NOMO-1 treated with DMSO at 0.1 percent for 48 hours (cell line): ENCODE measurements around the gene EPHB1.
A peak's percentile ranks its signal among the peaks of the same experiment; 100 is the strongest.

Source experiments
- DNase-seq: peaks from one replicate; lab custom pipeline; 2025; ENCODE audit not compliant: unreplicated experiment; lab: John Stamatoyannopoulos, UW

The EPHB1 gene

DNA sequence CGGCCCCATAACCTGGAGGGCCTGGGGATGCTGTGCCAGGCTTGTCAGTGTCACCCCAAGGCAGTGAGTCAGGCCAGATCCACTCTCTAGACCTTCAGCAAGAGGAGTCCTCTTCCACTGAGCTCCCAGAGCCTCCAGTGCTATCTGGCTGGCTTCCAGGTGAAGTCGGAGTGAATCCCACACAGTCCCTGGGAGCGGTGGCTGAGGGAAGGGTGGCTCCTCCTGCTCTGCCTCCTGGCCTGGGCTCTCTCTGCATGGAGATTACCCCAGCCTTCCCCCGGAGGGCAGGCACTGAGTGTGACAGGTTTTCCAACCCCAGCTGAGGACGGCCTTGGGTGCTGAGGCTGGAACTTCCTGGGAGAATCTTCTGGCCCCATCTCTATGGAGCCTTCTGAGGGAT, 82.7 kb downstream of the EPHB1 start:
- DNase-seq: no peak

DNA sequence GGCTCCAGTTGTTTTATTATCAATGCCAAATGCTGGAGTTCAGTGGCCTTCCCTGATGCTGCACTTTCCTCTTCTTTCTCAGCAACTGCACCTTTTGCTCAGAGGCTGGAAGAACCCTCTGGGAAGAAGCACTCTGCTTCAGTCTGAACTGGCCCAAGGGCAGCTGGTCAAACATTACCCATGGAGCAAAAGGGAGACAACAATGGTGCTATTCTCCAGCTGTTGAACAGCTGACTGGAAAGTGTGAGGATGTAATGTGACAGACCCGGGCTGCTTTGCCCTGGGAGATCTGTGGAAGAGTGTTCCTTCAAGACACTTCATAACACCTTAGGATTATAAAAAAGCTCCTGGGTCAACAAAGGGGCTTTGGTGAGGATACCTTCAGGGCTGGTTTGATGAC, 84.9 kb downstream of the EPHB1 start:
- no peak for DNase-seq

DNA sequence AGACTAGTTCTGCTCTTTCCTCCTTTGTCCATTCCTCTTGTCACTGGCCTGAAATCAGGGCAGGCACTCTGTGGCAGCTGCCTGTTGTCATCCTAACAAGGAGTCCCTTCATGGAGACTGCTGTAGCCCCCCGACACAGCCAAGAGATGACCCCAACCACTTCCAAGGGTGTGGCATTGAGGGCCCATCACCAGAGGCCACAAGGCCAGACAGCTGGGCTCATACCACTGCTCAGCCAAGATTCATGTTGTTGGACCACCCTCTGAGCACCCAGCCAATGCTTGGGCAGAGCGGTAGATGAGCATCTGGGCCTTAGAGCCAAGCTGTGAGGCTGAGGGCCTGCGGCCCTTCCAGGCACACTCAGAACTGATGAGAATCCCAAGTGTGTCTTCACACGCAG, 85.4 kb downstream of the EPHB1 start:
- no peak for DNase-seq

DNA sequence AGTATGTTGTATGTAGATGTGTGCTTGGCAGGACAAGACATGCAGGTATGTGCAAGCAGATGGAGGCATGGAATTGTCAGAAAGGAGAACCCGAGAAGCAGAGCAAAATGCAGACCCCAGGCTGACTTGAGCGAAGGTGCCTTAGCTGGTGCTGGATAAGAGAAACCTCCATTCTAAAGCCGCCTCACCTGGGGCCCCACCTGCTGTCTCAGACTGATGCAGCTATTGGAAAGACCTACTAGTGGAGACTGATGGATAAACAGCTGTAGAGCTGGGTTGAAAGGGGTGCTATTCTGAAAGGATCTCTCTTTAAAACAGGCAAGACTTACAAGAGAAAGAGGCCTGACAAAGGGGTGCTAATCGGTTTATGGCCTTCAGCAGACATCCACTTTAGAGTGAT, 86.2 kb downstream of the EPHB1 start:
- DNase-seq: no peak

DNA sequence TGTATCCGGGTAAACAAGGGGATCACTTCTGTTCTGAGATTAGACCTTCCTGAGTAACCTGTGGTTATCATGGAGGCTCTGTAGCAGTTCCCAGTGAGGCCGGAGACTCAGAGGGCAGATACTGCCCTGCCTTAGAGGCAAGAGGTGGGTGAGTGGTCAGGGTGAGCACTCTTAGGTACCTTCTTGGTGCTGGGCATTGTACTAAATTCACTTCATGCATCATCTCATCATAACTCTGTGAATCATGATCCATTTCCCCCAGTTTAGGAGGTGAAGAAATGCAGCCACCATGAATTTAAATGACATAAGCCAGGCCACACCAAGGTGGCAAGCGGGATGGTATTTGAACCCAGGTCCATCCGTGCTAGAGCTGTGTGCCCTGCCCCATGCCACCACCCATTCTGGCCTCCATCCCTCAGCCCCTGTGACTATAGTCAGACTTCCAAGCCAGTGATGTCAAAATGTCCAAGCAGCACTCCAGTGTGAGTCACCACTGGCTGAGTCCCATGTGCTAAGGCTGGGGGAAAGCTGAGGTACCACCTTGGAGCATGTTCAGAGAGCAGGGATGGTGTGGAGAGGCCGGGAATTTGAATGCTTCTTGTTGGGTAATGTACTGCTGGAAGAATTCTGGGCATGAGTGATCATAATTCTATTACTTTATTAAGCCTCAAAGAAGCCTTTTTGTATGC, 88.8 kb downstream of the EPHB1 start:
- no peak for DNase-seq

DNA sequence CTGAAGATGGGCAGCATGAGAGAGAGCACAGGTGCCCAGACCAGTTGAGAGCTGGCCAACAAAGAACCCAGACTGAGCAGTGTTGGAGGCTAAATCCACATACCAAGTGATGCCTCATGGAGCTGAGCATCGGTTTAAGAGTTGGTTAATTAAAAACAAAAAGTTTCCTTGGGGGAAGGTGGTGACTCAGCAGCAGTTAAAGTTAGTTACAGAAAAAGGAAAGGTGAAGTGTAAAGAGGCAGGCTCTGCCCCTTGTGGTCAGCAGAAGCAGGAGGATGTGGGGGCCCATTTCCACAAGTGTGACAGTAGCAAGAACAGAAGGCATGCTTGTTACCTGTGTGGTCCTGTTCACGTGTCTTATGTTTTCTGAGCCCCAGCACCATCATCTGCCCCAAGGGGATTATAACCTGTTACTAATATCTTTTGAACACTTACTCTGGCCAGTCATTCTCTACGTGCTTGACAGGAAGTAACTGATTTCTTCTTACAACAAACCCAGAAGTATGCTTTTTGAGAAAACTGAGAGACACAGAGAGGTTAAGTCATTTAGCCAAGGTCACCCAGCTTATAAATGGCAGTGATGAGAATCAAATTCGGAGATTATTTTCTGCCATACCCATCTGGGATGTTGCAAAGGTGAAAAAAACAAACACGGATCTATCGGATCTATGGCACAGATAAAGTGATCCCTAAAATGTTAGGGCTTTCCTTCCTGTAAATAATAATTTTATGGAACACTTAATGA, 91.0 kb downstream of the EPHB1 start:
- DNase-seq: peak; percentile 68

DNA sequence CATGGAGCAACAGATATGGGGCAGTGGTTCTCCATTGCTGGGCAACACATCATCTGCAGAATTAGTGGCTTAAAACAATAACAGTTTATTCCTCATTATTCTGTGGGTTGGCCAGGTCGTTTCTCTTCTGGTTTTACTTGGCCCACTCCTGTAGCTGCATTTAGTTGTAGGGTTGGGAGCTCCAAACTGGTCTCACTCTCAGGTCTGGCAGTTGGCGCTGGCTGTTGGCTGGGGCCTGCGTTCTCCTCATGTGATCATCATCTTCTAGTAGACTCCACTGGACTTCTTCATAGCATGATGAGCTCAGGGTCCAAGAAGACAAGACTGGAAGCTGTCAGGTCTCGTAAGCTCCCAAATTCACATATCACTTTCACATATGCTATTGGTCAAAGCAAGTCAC, 91.9 kb downstream of the EPHB1 start:
- DNase-seq: no peak

DNA sequence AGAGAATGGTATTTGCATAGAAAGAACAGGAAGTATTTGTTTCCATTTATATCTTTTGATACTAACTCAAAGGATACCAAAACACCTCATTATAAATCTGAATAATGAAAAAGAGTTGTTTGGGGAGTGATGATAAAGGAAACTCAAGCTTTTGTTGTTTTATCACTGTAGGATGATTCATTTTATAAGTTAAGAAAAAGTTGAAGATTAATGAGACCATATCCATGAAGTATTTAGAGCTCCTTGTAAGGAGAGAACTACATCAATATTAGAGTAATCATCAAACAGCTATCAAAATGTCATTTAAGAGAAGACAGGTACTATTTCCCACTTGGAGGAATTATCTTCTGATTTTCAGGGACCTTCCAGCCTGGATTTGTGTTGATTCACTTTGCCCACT, 92.5 kb downstream of the EPHB1 start:
- DNase-seq: no peak

DNA sequence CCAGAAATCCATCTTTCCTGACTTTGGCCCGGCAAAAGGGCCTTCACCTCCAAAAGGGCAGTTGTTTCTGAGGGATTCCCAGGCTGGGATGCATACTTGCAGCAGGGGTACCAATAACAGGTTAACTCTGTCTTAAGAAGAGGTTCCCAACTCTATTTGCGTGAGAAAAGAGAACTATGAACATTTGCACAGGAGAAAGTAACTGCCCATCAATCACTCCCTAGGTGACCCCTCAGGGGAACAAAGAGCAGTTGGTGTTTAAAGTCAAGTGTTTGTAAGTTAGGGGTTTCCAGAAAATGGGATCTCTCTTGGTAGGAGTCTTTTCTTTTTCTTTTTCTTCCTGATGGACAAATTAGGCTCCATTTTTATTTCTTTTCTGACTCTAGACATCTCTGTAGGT, 97.3 kb downstream of the EPHB1 start:
- no peak for DNase-seq

DNA sequence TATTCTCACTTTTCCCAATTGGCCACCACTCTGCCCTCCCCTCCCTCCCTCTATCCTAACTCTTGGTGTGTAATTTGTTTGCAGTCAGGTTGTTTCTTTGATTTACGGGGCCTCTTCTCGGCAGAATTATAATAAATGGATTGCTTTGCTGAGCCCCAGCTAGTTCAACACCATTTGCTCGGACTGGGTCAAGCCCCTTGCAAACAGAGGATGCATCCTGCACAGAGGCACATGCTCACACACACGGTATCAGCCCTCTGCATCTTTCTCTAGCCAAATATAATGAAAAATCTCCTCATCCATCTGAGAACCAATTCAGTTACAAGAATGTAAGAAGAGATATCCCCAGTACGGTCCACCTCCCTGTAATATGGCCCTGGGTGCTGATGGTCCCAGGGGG, 97.7 kb downstream of the EPHB1 start:
- DNase-seq: no peak

DNA sequence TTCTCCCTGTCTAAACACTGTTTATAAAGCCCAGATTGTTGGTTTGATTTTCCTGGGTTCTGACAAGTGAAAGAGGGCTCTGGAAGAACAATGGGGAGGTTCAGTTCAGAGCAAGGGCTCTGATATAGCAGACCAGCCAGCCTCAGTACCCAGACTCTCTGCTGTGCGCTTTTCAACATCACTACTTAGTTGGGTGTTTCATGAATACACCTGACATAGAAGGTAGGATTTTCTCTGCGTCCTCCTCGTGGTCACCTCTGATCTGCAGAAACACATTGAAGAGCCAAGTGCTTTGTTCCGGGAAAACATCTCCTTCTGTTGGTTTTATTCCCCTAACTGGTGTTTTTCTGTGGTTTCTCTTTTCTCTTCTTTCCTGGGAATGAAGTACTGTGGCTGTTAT, 99.5 kb downstream of the EPHB1 start:
- DNase-seq: no peak

DNA sequence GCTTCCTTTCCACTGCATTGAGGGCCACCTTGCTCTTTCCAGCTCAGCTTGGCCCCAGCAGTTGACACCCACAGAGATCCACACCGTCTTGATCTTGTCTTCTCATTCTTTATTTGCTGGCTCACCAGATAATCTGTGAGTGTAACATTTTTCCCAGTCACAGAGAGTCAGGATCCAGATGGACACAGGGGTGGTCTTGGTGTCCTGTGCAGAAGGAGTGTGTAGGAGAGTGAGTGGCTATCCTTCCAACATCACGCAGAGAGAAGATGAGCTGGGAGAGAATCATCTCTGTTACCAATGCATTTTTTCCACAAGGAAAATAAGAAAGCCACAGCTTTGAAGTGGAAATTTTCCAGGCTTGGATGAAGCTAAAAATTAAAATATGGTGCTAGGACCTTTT, 100.1 kb downstream of the EPHB1 start:
- DNase-seq: no peak

DNA sequence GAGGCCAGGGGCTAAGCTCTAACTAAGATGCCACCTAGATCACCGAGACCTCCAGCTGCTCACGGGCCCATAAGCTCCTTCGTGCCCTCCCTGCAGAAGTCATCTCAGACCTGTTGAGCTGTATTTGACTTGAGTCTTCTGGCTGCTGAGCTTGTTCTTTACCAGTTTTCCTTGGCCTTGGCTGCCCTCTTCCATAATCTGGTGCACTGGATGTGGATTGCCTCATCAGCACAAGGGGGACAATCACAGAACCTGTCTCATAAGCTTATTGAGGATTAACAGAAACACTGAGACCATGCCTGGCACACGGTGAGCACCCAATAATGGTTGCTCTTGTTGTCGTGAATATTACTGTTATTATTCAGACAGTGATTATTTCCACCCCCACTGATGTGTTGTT, 101.1 kb downstream of the EPHB1 start:
- no peak for DNase-seq

DNA sequence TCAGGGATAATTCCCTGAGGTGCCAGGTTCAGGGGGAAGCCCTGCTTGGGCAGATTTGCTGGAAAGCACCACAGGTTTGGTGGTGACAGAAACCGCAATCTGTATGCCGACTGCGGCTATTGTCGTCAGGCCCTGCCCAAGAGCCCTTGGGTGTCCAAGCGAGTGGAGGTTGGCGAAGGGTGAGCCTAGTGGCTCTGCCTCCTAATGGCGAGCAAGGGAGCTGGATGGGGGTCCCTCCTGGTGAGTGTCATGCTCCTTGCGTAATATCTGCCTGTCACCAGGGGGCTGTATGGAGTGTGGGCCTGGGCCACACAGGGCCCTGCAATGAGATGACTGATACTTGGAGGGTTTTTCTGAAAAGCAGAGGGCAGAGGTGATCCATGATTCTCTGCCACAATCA, 101.6 kb downstream of the EPHB1 start:
- DNase-seq: no peak

DNA sequence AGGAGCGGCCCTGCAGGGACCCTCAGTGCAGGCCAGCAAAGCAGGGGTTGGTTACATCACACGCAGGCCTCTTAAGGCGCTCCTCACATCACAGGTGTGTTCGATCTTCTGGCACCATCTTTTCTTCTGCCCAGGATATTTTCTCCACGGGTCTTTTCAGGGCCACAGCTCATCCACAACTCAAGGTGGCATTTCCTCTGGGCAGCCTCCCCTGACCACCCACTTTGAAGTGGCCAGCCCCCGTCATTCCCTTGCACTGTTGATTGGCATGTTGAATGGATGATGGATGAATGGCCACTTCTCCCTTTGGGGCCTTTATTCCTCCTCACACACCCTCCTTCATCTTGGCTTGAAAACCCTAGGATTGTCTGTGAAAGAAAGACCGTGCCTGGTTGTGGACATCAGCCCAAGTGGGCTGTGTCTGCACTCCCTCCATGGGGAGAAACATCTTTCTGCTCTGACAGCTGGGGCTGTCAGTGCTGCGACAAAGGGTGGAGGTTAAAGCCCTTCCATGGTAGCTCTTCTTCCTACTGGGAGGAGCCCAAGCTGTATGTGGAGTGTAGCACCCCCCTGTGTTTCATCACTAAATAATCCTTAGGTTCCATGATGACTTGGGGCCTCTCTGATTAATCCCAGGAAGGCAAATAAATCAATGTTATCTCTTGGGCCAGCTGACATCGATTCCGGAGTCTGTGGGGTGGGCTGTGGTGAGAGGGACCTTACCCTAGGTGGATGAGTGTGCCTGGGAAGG, 102.5 kb downstream of the EPHB1 start:
- DNase-seq: no peak

DNA sequence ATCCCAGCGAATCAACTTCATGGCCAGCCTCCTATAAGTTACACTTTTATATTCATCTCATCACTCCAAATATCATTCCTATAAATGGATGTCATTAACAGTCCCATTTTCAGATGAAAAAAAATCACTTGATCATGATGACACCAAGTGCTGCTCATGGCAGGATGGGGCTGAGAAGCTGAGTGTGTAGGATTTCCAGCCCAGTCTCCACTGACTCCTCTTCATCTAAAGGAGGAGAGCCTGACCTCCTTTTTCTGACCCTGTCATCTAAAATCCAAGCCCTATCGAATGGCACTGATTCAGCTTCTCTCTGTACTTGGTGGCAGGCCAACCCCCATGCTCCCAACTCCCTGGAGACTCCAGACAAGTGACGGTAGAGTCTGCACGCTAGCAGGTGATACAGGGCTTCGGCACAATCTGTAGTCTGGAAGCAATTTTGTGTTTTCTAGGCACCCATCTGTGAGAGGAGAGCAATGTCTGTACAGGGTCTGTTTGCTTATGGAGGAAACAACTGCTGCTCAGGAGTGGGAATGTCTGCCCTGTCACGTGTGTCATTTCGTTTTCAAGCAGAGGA, 103.2 kb downstream of the EPHB1 start:
- DNase-seq: no peak

DNA sequence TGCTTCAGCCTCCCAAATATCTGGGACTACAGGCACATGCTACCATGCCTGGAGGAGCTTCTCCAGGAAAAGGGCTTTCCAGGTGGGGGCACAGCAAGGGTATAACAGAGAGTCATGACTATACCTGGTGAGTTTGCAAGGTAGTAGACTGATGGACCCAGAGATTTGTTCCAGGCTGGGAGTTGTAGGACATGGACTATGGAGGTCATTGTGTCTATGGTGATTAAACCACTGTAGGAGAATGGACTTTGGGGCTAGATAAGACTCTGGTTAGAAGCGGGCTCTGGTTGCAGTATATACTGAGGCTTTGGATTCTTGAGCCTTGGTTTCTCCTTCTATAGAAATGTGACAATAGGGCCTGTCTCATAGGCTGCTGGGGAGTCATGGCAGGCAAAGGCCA, 104.7 kb downstream of the EPHB1 start:
- DNase-seq: no peak

DNA sequence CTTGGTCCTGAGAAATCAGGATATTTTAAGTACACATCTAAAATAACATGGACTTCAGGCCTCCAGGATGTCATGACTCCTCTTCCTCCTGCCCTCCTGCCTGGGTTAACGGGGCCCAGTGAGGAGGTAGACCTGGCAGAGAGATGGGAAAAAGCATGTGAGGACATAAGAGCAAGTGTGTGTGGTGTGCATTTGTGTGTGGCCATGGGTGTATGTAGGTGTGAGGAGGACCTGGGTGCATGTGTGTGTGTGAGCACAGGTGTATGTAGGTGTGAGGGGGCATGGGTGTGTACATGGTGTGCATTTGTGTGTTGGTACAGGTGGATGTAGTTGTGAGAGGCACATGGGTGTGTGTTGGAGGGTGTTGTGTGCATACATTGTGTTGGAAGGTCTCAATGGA, 105.4 kb downstream of the EPHB1 start:
- no peak for DNase-seq

DNA sequence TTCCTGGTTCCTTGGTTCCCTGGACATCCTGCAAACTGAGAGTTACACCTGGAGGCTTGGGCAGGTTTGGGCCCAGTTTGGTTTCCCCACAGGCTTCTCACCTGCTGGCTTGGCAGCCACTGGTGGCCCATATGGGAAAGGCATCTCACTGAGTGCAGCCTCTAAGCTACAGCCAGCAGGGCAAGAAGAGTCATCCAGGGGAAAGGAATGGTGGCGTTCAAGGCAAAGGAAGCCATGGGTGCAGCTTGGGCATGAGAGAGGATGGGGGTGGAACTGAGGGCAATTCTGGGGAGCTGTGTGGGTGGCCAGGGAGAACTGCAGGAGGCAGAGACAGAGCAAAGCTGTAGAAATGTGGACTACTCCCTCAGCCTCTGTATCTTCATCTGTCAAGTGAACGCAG, 106.4 kb downstream of the EPHB1 start:
- DNase-seq: no peak

DNA sequence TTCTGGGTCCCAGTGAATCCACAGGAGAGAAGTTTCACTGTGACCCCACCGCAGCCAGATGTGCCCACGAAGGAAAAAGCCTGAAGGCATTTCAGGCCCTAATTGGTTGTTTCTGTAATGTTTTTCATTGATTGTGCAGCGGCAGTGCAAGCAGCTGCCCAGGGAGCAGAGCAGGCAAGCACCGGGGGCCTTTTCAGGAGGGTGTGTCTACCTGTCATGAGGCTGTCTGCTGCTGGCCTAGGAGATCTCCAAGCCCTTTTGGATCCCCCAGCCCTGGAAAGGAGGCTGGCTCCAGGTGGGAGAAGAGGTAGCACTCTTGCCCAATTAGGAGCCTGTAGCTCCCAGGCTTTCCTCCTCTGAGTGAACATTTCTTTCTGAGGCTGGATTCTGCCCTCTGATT, 108.8 kb downstream of the EPHB1 start:
- no peak for DNase-seq

DNA sequence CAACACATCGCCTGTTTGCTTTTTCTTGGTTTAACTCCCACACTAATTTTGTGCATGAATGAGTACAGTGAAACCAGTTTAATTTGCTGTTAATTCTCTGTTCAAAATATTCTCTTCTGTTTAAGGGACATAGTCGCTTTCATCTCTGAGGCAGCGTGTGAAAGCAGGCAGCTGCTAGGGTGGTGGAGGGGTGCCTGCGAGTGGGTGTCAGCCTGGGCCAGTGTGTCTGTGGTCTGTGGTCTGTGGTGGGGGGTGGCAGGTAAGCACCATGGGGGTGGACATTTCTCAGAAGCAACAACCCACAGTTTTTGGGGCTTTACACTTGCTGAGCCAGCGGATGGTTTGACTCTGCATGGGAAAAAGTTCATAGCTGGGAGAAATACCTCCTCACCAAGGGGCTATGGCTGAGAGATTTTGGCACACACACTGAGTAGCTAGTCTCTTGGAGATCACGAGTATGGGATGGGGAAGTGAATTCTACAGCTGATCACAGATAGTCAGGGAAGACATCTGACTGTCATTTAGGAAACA, 109.2 kb downstream of the EPHB1 start:
- no peak for DNase-seq
